HG03196 (cell line): ENCODE data around the gene BPIFB1.

ENCODE experiments used
- ATAC-seq: cut with Tn5 transposase; IDR thresholded peaks from one replicate; pipeline ENCODE4 v1.9.1; 2021; ENCODE audit not compliant: unreplicated experiment

Gene BPIFB1

DNA sequence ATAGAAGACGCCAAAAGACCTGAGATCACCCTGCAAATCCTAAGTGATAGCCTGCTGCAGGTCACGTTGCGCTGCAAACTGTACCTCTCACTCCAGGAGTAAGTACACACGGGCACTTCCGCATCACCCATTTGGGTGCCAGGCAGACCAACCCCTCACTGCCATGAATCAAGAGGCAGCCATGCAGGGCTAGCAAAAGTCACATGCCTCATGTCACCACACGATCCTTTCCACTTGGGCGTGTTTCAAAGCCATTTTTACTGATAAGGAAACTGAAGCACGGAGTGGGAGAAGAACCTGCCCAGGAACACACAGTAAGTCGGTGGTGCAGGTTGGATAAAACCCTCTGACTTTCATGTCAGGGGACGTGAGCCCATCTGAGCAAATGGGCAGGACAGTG is 37.0 kb downstream of the BPIFB1 start:
- no peak for ATAC-seq

DNA sequence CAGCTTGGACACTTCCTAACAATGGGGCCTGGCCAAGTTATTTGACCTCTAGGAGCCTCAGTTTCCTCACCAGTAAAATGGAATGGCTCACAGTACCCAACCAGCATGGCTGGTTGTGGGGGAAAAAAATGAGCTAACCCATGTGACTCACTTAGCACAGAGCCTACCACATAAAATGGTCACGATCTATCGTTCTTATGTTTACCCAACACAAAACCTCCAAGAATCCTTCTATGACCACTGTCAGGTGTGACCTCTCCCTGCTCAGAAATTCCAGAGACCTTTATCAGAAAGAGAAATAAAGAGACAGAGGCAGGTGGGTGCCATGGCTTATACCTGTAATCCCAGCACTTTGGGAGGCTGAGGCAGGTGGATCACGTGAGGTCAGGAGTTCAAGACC is 39.4 kb downstream of the BPIFB1 start:
- no peak for ATAC-seq

DNA sequence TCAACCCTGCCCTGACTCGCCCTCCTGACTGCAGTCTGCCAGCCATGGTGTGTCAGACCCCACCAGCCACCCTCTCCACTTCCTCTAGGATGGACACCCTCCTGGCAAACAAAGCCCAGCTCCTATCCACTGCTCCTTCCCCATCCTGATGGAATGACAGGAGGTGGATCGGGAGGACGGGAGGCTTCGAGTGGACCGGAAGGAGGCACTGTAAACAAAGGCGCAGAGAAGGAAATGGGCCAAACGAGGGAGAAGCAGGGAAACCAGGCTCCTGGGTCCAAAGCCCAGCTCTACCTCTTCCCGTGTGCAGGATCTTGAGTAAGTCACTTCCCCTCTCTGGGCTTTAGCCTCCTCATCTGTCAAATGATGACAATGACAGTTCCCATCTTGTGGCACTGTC is 40.2 kb downstream of the BPIFB1 start:
- ATAC-seq, result no peak

DNA sequence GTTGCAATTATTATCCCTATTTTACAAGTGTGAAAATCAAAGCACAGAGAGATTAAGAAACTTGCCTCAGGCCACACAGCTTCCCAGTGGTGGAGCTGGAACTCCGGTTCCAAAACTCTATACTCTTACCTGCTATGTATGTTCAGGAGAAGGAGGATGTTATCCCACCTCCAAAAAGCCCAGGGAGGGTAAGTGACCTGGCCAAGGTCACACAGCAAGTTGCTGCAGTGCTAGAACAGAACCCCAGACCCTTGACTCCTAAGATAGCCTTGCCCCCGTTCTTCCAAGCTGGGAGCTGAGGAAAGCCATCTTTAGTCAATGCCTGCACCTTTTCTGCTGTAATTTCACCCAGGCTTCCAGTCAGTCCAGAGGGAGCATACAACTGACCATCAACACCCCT is 42.3 kb downstream of the BPIFB1 start:
- ATAC-seq, result no peak

DNA sequence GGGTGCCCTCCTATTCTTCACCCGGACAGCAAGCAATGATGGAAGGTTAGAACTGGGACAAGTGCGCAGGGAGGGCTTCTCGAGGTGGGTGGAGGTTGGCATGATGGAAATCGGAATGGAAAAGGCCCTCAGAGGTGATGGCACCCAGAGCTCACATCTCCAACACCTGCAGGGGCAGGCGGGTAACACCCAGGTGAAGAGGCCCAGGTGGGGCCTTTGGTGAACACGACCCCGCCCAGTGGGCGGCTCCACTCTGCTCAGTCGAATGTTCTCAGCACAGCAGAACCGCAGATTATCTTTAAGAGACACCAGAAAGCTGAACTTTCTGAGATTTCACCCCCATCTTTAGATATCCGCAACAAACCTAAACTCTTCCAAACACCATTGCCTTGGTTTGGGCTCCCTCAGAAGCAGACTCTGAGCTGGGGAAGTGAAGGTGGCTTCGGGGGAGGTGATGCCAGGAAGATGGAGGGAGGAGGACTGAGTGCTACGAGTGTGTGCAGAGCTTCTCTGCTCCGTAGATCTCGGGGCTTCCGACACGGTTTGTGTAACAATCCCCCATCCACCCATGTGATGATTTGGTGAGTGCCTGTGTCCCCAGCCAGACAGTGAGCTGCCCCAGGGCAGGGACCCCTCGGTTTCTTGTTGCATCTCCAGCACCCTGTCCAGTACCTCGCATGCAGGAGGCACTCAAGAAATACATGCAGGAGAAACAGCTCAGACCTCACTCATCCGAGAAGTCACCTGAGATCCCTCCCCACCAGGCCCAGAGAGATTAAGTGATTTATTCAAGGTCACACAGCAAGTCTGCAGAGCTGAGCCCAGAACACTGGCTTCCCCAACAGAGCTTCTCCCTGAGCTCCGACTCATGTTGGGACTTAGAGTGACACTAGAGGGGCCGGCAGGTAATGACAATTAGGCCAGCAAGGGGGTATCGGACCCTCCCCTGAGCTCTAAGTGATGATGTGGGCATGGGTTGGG is 45.4 kb downstream of the BPIFB1 start:
- no peak for ATAC-seq

DNA sequence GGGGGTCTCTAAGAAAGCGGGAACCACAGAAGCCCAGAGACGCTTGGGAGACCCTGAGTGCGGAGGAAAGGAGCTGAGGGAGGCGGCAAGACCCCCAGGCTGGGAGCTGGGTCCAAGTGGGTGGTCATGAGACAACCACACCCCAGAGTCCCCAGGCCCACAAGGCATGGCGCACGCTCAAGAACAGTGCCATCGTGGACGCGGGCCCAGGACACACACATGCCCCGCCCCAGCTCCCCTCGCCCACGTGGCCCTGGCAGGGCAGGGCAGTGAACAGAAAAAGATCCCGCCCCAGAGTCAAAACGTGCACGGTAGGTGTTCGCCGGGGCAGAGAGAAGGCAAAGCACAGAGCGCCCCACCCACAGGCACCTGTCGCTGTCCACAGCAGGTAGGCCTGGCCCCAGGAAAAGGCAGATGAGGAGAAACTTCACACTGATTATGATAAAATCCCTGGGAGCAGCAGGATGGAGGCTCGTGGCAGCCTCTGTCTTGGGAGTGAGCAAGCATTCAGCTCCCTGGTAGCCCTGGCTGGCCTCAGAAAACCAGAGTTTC is 50.0 kb downstream of the BPIFB1 start:
- ATAC-seq, result no peak

DNA sequence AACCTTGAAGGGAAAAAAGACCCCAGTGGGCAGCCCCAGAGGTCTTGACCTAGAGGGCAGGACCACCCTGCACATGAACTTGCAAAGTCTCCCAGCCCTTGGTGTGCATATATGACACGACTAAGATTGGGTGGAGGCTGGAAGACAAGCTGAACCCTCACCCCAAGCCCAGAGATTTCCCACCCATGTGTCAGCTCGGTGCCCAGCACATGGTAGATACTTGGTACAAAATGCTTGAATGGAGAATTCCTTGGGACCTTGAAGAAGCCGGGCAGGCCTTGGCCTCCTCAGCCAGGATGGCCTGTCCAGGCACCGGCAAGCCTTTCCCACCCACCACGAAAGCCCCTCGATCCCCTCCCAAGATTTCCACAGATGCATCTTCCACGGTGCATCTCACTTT is 50.6 kb downstream of the BPIFB1 start:
- ATAC-seq, result no peak

DNA sequence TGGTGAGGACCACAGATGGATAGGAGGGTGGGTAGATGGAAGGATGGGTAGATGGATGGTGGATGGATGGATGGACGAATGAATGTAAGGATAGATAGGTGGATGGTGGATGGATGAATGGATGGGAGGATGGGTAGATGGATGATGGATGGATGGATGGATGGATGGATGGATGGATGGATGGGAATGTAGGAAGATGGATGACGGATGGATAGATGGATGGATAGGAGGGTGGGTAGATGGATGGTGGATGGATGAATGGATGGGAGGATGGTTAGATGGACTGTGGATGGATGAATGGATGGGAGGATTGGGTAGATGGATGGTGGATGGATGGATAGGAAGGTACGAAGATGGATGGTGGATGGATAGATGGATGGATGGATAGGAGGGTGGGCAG is 51.1 kb downstream of the BPIFB1 start:
- ATAC-seq, result no peak

DNA sequence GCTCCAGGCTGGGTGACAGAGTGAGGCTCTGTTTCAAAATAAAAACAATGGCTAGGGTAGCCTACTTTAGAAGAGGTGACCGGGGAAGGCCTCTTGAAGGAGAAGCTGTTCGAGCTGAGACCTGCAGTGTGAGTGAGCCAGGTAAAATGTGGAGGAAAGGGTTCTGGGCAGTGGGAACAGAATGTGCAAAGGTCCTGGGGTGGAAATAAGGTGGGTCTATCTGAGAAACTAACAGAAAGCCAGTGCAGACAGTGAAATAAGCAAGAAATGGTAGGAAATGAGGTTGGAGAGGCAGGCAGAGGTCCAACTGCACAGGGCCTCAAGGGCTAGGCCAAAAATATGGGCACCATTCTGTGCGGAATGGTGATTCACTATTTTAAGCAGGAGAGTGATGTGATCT is 53.4 kb downstream of the BPIFB1 start:
- no peak for ATAC-seq

DNA sequence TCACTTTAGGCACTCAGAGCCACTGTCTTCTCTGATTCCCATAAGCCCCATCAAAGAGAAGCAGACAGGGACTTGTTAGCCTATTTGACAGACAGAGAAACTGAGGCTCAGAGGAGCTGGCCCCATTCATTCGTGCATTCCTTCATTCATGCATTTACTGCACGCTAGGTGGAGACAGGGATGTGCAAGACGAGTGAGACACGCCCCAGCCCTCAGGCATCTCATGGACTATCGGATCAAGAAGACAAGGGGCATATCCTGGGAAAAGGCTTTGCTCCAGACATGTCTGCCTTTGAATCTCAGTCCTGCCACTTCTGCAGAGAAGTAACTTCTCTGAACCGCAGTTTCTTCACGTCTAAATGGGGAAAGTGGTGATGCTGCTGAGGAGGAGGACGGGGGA is 54.1 kb downstream of the BPIFB1 start:
- ATAC-seq, result no peak

DNA sequence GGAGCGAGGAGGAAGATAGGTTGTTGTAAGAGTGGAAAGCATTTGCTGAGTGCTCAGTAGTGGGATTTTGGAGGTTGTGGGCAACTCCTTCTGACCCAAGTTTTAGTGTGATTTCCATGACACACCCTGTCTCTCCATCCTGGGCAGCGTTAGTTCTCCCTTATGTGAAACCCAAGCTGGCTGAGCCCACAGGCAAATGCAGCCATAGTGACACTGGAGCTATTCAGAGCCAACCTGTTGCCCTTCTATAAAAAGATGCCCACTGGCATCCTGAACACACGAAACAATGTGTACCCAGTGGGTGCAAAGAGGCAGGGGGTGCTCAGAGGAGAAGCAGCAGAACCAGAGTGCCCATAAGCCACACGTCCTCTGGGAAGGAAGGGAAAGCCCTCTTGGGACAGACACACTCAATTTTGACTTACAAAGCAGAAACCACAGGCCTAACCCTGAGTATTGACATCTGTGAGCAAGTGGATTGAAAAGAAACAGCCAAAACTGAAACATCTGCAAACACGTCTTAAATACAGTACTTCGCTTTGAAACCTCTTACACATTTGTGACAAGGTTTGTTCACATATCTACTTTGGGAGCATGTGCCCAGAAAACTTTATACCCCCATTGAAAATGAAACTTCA is 54.6 kb downstream of the BPIFB1 start:
- ATAC-seq, result no peak

DNA sequence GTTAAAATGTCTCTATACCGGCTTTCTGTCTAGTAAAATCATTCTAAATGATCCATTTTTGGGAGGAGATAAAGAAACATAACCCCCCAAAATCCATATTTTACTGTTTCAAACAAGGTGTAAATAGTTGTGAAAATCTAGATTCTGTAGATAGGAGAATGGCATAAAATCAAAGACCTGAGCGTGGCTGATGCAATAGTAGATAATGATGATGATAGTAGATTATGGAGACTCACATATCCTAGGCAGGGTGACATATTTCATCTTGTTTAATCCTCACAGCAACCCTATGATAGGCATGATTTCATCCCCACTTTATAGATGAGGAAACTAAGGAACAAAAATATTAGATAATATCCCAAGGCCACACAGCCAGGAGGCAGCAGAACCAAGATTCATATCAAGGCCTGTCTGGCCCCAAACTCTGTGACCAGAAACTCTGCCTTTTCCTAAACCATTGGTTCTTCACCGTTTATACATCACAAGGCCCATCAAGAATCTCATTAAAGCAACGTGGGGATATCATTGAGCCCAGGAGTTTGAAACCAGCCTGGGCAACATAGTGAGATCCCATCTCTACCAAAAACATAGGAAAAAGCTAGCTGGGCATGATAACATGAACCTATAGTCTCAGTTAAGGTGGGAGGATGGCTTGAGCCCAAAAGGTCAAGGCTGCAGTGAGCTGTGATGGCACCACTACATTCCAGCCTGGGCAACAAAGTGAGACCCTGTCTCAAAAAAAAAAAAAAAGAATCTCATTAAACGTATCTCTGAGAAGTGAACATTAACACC is 55.6 kb downstream of the BPIFB1 start:
- no peak for ATAC-seq

DNA sequence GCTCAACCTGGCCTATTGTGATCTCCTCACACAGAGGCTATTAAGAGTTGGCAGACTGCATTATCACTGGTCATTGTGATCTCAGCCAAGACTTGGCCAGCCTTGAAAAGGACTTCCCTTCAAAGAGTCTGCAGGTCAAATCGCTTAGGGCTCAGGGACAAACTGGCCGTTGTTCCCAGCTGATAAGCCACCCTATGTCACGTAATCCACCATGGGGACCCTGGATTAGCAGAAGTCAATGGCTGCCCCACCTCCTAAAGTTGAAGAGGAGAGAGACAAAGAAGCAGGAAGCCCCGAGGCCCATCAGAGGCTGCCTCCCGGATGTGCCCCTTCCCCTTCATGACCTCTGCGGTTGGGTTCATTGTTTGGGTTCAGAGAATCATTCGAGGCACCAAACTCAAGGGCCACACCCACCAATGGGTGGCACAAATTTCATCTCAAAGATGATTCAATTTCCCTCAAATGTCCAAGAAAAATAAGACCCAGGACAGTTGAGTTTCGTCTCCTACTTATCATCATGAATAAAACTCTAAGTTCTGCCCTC is 56.6 kb downstream of the BPIFB1 start:
- ATAC-seq, result no peak

DNA sequence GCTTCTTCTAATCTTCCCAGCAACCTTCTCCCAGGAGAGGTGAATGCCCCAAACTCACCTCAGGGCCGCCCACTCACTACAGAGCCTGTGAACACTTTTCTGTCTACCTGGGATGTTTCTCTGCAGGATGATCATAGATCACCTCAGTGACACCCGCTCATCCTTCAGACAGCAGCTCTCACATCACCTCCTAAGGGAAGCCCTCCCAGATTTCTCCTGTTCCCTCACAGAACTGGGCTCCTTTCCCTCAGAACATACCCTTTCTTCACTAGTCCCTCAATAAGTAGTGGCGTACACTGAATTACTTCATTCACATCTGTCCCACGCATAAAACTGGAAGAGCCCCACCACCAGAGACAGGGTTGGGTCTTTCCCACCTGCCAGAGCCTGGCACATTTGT is 60.5 kb downstream of the BPIFB1 start:
- ATAC-seq, result no peak

DNA sequence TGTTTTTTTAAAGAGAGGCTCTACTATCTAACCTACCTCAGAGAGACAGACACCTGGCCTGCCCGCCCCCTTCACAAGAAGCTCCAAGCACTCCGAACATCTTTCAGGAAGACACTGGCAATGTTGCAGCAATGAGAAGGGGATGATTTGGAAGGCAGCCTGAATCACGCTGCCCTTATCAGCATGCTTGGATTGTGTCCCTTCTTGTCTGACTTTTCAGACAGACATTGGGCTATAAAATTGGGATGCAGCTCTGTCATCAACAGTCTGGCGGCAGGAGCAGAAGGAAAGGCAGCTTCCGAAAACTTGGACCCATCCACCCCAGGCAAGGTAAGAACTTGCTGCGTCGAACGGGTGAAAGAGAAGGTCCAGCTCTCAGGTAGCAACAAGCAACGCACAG is 62.3 kb downstream of the BPIFB1 start:
- ATAC-seq, result no peak

DNA sequence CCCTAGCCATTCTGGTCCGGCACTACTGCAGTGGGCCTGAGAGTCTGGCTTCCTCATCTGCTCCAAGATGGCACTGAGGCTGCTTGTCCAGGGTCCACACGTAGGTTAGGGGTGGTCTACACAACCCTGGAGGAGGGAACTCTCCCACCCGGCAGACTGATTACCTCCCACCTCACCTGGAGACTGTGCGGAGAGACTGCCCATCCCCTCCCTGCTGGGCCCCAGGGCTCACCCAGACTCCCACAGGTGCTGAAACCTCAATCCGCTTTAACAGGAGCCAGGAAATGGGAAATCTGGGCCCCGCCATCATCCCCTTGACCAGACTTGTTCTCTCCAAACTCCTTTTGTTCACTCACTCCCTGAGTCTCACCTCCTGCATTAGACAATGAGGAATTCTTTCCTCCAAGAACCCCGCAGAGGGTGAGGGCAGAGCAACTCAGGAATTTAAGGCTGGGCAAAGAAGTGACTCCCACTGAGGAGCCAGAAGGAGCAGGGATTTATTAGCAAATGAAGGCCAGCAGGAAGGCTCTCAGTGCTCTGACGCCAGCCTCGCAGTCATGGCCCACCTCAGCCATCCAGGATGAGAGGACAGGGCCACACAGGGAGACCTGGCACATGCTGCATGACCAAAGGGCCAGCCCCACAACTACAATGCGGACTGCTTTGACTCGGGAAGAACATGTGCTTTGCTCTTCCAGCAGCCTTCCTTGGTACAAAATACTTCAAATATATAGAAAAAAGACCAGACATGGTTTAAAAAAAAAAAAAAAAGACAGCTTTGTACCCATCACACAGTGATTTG is 65.3 kb downstream of the BPIFB1 start:
- no peak for ATAC-seq

DNA sequence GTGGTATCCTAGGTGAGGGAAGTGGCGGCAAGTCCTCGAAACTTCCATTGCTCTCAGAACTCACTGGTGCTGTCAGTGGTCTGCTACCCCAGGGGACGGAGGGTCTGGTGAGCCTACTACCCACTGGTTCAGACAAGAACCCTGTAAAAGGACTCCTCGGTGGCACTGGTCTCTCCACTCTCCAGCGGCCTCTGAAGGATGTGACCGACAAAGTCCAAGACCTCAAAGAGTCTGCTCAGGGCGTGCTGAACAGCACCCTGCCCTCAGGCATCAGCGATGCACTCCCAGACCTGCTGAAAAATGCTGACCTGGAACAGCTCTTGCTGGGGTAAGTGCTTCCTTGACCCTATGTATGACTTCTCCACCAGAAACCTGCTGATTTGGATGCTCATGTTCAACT is 66.5 kb downstream of the BPIFB1 start:
- ATAC-seq, result no peak

DNA sequence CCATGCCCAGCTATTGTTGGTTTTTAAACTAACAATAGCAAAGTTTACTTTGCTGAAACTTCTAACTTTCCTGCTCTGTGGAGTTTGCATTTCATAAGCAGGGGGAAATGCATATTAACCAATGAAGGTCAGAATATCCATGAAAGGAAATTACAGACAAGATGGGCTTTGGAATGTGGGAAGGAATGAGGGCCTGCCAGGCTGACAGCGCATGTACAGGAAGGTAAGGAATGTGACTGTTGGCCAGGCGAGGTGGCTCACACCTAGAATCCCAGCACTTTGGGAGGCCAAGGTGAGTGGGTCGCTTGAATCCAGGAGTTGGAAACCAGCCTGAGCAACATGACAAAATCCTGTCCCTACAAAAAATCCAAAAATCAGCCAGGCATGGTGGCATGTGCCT is 68.7 kb downstream of the BPIFB1 start:
- no peak for ATAC-seq

DNA sequence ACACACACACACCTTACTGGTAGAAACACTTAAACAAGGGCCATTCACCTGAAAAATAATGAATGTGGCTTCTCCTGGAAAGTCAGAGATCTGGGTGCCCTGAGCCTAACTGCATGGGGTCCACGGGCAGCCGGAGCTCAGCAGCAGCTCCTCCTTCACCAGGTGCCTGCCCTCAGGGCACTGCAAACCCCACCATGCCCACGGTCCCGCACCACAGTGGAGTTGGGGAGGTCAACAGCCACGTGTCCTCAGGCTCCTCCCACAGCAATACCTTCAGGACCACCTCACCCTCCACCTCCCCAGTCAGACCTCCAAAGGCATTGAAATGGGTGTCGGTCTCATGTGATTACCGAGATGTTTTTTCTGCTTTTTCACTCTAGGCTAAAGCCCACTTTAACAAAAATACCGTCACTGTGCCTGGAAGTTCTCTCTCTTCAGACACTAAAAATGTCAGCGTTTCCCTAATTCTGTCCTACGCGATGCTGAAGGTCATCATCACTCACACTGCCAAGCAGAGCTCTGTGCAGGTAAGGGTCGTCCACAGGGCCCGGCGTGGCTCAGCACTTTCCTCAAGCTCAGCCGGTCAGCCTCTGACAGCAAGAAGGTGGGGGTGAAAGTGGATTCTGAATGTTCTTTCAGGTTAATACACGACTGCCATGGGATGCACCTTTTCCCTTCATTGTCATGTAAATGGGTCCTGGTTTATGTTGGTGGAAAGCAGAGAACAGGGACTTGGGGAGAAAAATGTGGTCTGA is 69.4 kb downstream of the BPIFB1 start:
- no peak for ATAC-seq

DNA sequence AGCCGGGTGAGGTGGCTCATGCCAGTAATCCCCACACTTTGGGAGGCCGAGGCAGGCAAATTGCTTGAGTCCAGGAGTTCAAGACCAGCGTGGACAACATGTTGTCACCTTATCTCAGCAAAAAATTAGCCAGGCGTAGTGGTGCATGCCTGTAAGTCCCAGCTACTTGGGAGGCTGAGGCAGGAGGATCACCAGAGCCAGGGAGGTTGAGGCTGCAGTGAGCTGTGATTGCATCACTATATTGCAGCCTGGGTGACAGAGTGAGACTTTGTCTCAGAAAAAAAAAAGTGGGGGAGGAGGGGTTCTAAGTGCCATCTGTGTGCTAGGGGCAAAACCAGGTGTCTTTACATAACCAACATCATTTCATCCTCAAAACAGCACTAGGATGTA is 70.0 kb downstream of the BPIFB1 start:
- no peak for ATAC-seq
